ENCODE data around the gene SFI1. TPM values are rescaled to one million over a fixed set of nuclear protein-coding genes. Genes with fewer than 3 reads are reported as not detected.

Gene SFI1, protein sequence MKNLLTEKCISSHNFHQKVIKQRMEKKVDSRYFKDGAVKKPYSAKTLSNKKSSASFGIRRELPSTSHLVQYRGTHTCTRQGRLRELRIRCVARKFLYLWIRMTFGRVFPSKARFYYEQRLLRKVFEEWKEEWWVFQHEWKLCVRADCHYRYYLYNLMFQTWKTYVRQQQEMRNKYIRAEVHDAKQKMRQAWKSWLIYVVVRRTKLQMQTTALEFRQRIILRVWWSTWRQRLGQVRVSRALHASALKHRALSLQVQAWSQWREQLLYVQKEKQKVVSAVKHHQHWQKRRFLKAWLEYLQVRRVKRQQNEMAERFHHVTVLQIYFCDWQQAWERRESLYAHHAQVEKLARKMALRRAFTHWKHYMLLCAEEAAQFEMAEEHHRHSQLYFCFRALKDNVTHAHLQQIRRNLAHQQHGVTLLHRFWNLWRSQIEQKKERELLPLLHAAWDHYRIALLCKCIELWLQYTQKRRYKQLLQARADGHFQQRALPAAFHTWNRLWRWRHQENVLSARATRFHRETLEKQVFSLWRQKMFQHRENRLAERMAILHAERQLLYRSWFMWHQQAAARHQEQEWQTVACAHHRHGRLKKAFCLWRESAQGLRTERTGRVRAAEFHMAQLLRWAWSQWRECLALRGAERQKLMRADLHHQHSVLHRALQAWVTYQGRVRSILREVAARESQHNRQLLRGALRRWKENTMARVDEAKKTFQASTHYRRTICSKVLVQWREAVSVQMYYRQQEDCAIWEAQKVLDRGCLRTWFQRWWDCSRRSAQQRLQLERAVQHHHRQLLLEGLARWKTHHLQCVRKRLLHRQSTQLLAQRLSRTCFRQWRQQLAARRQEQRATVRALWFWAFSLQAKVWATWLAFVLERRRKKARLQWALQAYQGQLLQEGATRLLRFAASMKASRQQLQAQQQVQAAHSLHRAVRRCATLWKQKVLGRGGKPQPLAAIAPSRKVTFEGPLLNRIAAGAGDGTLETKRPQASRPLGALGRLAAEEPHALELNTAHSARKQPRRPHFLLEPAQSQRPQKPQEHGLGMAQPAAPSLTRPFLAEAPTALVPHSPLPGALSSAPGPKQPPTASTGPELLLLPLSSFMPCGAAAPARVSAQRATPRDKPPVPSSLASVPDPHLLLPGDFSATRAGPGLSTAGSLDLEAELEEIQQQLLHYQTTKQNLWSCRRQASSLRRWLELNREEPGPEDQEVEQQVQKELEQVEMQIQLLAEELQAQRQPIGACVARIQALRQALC
- 59.2 and 61.4 TPM in 2 replicates for total RNA-seq (2022)
- Bru-seq, nascent RNA, result percentile 61 among the genes with signal in this experiment
- percentile 68 among the genes with signal in this experiment for BruChase-seq, experiment 1, labeled RNA remaining after a 6-hour chase
- percentile 72 among the genes with signal in this experiment for BruChase-seq, experiment 2, labeled RNA remaining after a 2-hour chase
- long read RNA-seq, full-length matches to known transcripts, result 3 of 33 reads
- long read RNA-seq, partial matches to known transcripts, result 8 of 33 reads
- long read RNA-seq, other reads (novel, unspliced or antisense), result 22 of 33 reads

- no peaks in the 10 kb centered on the region for H3K9me3 Mint-ChIP-seq (ENCODE audit: low read depth, unreplicated experiment)
- peak within 1 kb of the TSS; percentile 90 for H3K4me3 Mint-ChIP-seq (ENCODE audit: low read depth, unreplicated experiment)
- H3K27me3 Mint-ChIP-seq (ENCODE audit: unreplicated experiment), result no peaks in the 10 kb centered on the region
- peaks cover 19% of the 10 kb centered on the region for H3K36me3 Mint-ChIP-seq (ENCODE audit: insufficient read depth, unreplicated experiment)
- DNase-seq, result peak; percentile 90
- peak; percentile 22 for TF ChIP-seq CTCF (IDR thresholded peaks at IDR 0.05; ENCODE audit: unreplicated experiment)
- no TSS peak for BruUV-seq (replicated peaks)
- CTCF ChIA-PET, result no interaction called here
- intact Hi-C loops (cut with micrococcal nuclease; ENCODE audit: unreplicated experiment), result no loop called here
- peaks cover 2% of the 10 kb centered on the region for H3K4me1 Mint-ChIP-seq (ENCODE audit: low read depth, unreplicated experiment)
- peak within 1 kb of the TSS; percentile 44 for H3K27ac Mint-ChIP-seq (ENCODE audit: unreplicated experiment)
Observed at GRCh38 chr22:31496007-31496734, at the start of gene SFI1. Gene SFI1 (plus strand): TSS chr22:31496536. CDS start chr22:31508285, 11,749 bp downstream.

DNA sequence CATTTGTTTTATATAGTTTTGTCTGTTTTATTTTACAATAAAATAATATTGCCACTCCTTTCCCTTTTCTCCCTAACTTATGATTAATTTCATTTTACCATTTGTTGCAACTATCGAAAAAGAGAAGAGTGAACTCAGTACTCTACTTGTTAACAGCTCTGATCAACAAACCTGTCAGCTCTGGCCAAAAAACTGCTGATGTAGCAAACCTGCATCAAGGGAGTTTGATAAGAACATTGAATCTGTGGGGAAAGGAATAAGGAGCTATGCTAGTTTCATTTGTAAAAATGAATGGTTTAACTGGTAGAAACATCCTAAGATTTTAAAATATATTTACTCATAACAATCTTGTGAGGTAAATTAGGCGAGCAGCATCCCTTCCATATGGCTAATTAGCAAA, 49.6 kb upstream of the SFI1 start:
- Mint-ChIP-seq H3K4me1 (ENCODE audit: low read depth, unreplicated experiment) (no peaks in the 10 kb centered on the region), H3K36me3 (ENCODE audit: insufficient read depth, unreplicated experiment) (peaks cover 53% of the 10 kb centered on the region), H3K27me3 (ENCODE audit: unreplicated experiment) (no peaks in the 10 kb centered on the region), H3K4me3 (ENCODE audit: low read depth, unreplicated experiment) (no peak overlapping the region), H3K27ac (ENCODE audit: unreplicated experiment) (no peak overlapping the region), H3K9me3 (ENCODE audit: low read depth, unreplicated experiment) (no peaks in the 10 kb centered on the region)
- no TSS peak for BruUV-seq (replicated peaks)
- CTCF ChIA-PET, result interaction anchor here (1.0 kb wide), 1 partner anchor 10 kb away, joined by 3 read pairs; no protein-coding TSS in a partner anchor
- TF ChIP-seq CTCF (IDR thresholded peaks at IDR 0.05; ENCODE audit: unreplicated experiment), result no peak
- DNase-seq, result no peak
- intact Hi-C loops (cut with micrococcal nuclease; ENCODE audit: unreplicated experiment), result no loop called here

- CTCF ChIA-PET, result interaction anchor here (1.0 kb wide), 1 partner anchor 10 kb away, joined by 3 read pairs; no protein-coding TSS in a partner anchor
Observed at GRCh38 chr22:31447337-31447736, 49.0 kb upstream of the SFI1 start.

More at GRCh38 chr22:31447337-31447736, 49.0 kb upstream of the SFI1 start:
- intact Hi-C loops (cut with micrococcal nuclease; ENCODE audit: unreplicated experiment), result no loop called here
- Mint-ChIP-seq H3K27ac (ENCODE audit: unreplicated experiment) (no peak overlapping the region), H3K9me3 (ENCODE audit: low read depth, unreplicated experiment) (no peaks in the 10 kb centered on the region), H3K4me3 (ENCODE audit: low read depth, unreplicated experiment) (no peak overlapping the region), H3K27me3 (ENCODE audit: unreplicated experiment) (no peaks in the 10 kb centered on the region), H3K4me1 (ENCODE audit: low read depth, unreplicated experiment) (no peaks in the 10 kb centered on the region), H3K36me3 (ENCODE audit: insufficient read depth, unreplicated experiment) (peaks cover 50% of the 10 kb centered on the region)
- BruUV-seq (replicated peaks), result no TSS peak
- DNase-seq, result no peak
- no peak for TF ChIP-seq CTCF (IDR thresholded peaks at IDR 0.05; ENCODE audit: unreplicated experiment)

Data from Calu3 (cell line).